Activated CD4-positive, alpha-beta memory T cell treated with anti-CD3 and anti-CD28 coated beads, Interleukin-2, amount 10 ng/mL, durations not matched to agents 7 days and 5 days (primary cell): ENCODE measurements around the gene POLDIP2. TPM values are rescaled to one million over a fixed set of nuclear protein-coding genes. Genes with fewer than 3 reads are reported as not detected.
"Not testable (repeated sequence)": the region's sequence is repeated elsewhere in the genome, so short reads cannot be mapped to it uniquely, and the experiment has no call there.

Experiments
- CTCF ChIA-PET: fragments of 350-600 bp; sonication (Branson Sonifier 250); formaldehyde crosslinking; loops from one replicate; lab custom pipeline; 2021; ENCODE audit warnings: antibody characterized with exemption, inconsistent platforms; lab: Charles Lee
- POLR2A ChIA-PET: fragments of 350-600 bp; sonication (Branson Sonifier 250); formaldehyde crosslinking; loops from one replicate; lab custom pipeline; 2021; ENCODE audit warnings: antibody characterized with exemption; lab: Charles Lee
- DNase-seq: peaks from one replicate; pipeline ENCODE4 v3.0.0-alpha.2; 2020
- H3K27ac Mint-ChIP-seq: one replicate; pipeline ENCODE4 v1.8.0; 2021; ENCODE audit warnings: mild to moderate bottlenecking, mixed read lengths
- H3K27me3 Mint-ChIP-seq: one replicate; pipeline ENCODE4 v1.8.0; 2021; ENCODE audit warnings: mixed read lengths
- H3K36me3 Mint-ChIP-seq: one replicate; pipeline ENCODE4 v1.8.0; 2021; ENCODE audit warnings: low read depth, mixed read lengths
- H3K4me1 Mint-ChIP-seq: one replicate; pipeline ENCODE4 v1.8.0; 2021; ENCODE audit warnings: mixed read lengths
- H3K4me3 Mint-ChIP-seq: one replicate; pipeline ENCODE4 v1.8.0; 2021; ENCODE audit warnings: mild to moderate bottlenecking, mixed read lengths
- H3K9me3 Mint-ChIP-seq: one replicate; pipeline ENCODE4 v1.8.0; 2021; ENCODE audit warnings: mixed read lengths
- total RNA-seq, 2 experiments: library from RNA; stranded (reverse); gene quantifications; one replicate each; pipeline ENCODE4 v1.2.3, GENCODE V29; 2021

Gene POLDIP2
- total RNA-seq, 2 experiments from 2014 or later: 54.3 to 56.2 TPM

- not testable (repeated sequence) for H3K27me3 Mint-ChIP-seq, H3K4me3 Mint-ChIP-seq, DNase-seq, H3K9me3 Mint-ChIP-seq, H3K27ac Mint-ChIP-seq
- ChIA-PET POLR2A (interaction anchor here (1.6 to 2.1 kb wide), 2 partner anchors 8 to 18 kb away, joined by 4 to 13 read pairs; partner anchors contain the start of gene POLDIP2), CTCF (interaction anchor here (0.7 kb wide), 1 partner anchor 48 kb away, joined by 3 read pairs; no protein-coding TSS in a partner anchor)
- peaks cover 38% of the 10 kb centered on the region for H3K36me3 Mint-ChIP-seq
- H3K4me1 Mint-ChIP-seq: peaks cover 38% of the 10 kb centered on the region
Measured at GRCh38 chr17:28338769-28339212, 18.5 kb downstream of the POLDIP2 start.

- H3K27me3 Mint-ChIP-seq: no peaks in the 10 kb centered on the region
- H3K27ac Mint-ChIP-seq: no peak overlapping the region
- ChIA-PET CTCF (interaction anchor here (3.2 kb wide), 1 partner anchor 78 kb away, joined by 13 read pairs; no protein-coding TSS in a partner anchor), POLR2A (interaction anchor here (1.6 to 2.1 kb wide), 2 partner anchors 9 to 19 kb away, joined by 4 to 13 read pairs; partner anchors contain the start of gene POLDIP2)
- H3K36me3 Mint-ChIP-seq: peaks cover 35% of the 10 kb centered on the region
- no peak for DNase-seq
- peaks cover 41% of the 10 kb centered on the region for H3K4me1 Mint-ChIP-seq
- no peaks in the 10 kb centered on the region for H3K9me3 Mint-ChIP-seq
- peak overlapping the region; percentile 98 for H3K4me3 Mint-ChIP-seq
Measured at GRCh38 chr17:28338056-28338768, 19.1 kb downstream of the POLDIP2 start.

GRCh38 chr17:28335959-28336871, 21.1 kb downstream of the POLDIP2 start:
- H3K36me3 Mint-ChIP-seq: peaks cover 21% of the 10 kb centered on the region
- peak; percentile 35 for DNase-seq
- ChIA-PET CTCF (interaction anchor here (0.7 to 3.9 kb wide), 11 partner anchors 11 to 529 kb away, joined by 3 to 36 read pairs (median 3); partner anchors contain the start of genes ALDOC, LYRM9, POLDIP2 and RPL23A), POLR2A (interaction anchor here (0.8 to 3.8 kb wide), 18 partner anchors 10 to 1043 kb away, joined by 3 to 91 read pairs (median 7); partner anchors contain the start of genes PHF12, PIGS, POLDIP2 and SARM1)
- no peaks in the 10 kb centered on the region for H3K9me3 Mint-ChIP-seq
- H3K4me3 Mint-ChIP-seq: peak overlapping the region; percentile 98
- H3K27ac Mint-ChIP-seq: peak overlapping the region; percentile 95
- H3K4me1 Mint-ChIP-seq: peaks cover 46% of the 10 kb centered on the region
- H3K27me3 Mint-ChIP-seq: no peaks in the 10 kb centered on the region

GRCh38 chr17:28335201-28335958, 21.9 kb downstream of the POLDIP2 start, which contains the start of the genes IFT20 and TNFAIP1:
IFT20 (minus strand) TSS chr17:28335472; CDS start chr17:28331985, 3,487 bp downstream.
TNFAIP1 (plus strand) TSS chr17:28335761; CDS start chr17:28339522, 3,761 bp downstream.
- POLR2A ChIA-PET: interaction anchor here (0.8 to 3.8 kb wide), 18 partner anchors 9 to 1042 kb away, joined by 3 to 91 read pairs (median 7); partner anchors contain the start of genes PHF12, PIGS, POLDIP2 and SARM1
- peak within 1 kb of the TSS; percentile 98 for H3K4me3 Mint-ChIP-seq
- peak within 1 kb of the TSS; percentile 95 for H3K27ac Mint-ChIP-seq

GRCh38 chr17:28334666-28335200, 22.6 kb downstream of the POLDIP2 start:
- POLR2A ChIA-PET: interaction anchor here (1.0 to 3.8 kb wide), 13 partner anchors 9 to 1041 kb away, joined by 3 to 91 read pairs (median 8); partner anchors contain the start of genes PIGS, POLDIP2, SARM1 and SDF2
- CTCF ChIA-PET: interaction anchor here (0.8 to 3.9 kb wide), 9 partner anchors 9 to 527 kb away, joined by 3 to 36 read pairs (median 6); partner anchors contain the start of genes POLDIP2, RPL23A and TMEM97

More at GRCh38 chr17:28335201-28335958, 21.9 kb downstream of the POLDIP2 start, which contains the start of the genes IFT20 and TNFAIP1:
- no peaks in the 10 kb centered on the region for H3K9me3 Mint-ChIP-seq
- H3K36me3 Mint-ChIP-seq: peaks cover 17% of the 10 kb centered on the region
- peaks cover 46% of the 10 kb centered on the region for H3K4me1 Mint-ChIP-seq
- no peaks in the 10 kb centered on the region for H3K27me3 Mint-ChIP-seq
- CTCF ChIA-PET: interaction anchor here (0.7 to 3.9 kb wide), 12 partner anchors 10 to 528 kb away, joined by 3 to 36 read pairs (median 3); partner anchors contain the start of genes ALDOC, LYRM9, POLDIP2 and RPL23A
- peak; percentile 99 for DNase-seq

GRCh38 chr17:28334171-28334570, 23.2 kb downstream of the POLDIP2 start:
- ChIA-PET CTCF (interaction anchor here (1.2 to 3.9 kb wide), 2 partner anchors 16 to 24 kb away, joined by 5 to 36 read pairs; partner anchors contain the start of gene POLDIP2), POLR2A (interaction anchor here (2.2 to 3.8 kb wide), 5 partner anchors 8 to 37 kb away, joined by 8 to 91 read pairs (median 29); partner anchors contain the start of genes POLDIP2, SARM1, TMEM97 and VTN)
- Mint-ChIP-seq H3K9me3 (no peaks in the 10 kb centered on the region), H3K4me3 (peak overlapping the region; percentile 98), H3K36me3 (peaks cover 9% of the 10 kb centered on the region), H3K4me1 (peaks cover 46% of the 10 kb centered on the region), H3K27ac (peak overlapping the region; percentile 9), H3K27me3 (no peaks in the 10 kb centered on the region)
- DNase-seq: no peak

More at GRCh38 chr17:28334666-28335200, 22.6 kb downstream of the POLDIP2 start:
- H3K27ac Mint-ChIP-seq: peak overlapping the region; percentile 95
- H3K36me3 Mint-ChIP-seq: peaks cover 14% of the 10 kb centered on the region
- H3K27me3 Mint-ChIP-seq: no peaks in the 10 kb centered on the region
- peak overlapping the region; percentile 98 for H3K4me3 Mint-ChIP-seq
- peaks cover 46% of the 10 kb centered on the region for H3K4me1 Mint-ChIP-seq
- DNase-seq: no peak
- no peaks in the 10 kb centered on the region for H3K9me3 Mint-ChIP-seq

GRCh38 chr17:28333083-28333746, 24.1 kb downstream of the POLDIP2 start:
- ChIA-PET POLR2A (interaction anchor here (3.3 to 3.8 kb wide), 2 partner anchors 14 to 23 kb away, joined by 29 to 91 read pairs; partner anchors contain the start of genes POLDIP2 and TMEM97), CTCF (interaction anchor here (1.2 to 3.9 kb wide), 2 partner anchors 15 to 25 kb away, joined by 5 to 36 read pairs; partner anchors contain the start of gene POLDIP2)
- Mint-ChIP-seq H3K4me1 (peaks cover 47% of the 10 kb centered on the region), H3K9me3 (no peaks in the 10 kb centered on the region), H3K4me3 (peak overlapping the region; percentile 98), H3K27me3 (no peaks in the 10 kb centered on the region), H3K27ac (no peak overlapping the region), H3K36me3 (peaks cover 17% of the 10 kb centered on the region)
- no peak for DNase-seq

GRCh38 chr17:28331891-28332420, 25.4 kb downstream of the POLDIP2 start:
- Mint-ChIP-seq H3K27ac (no peak overlapping the region), H3K27me3 (no peaks in the 10 kb centered on the region), H3K36me3 (peaks cover 26% of the 10 kb centered on the region), H3K4me1 (peaks cover 48% of the 10 kb centered on the region), H3K9me3 (no peaks in the 10 kb centered on the region), H3K4me3 (no peak overlapping the region)
- no peak for DNase-seq
- CTCF ChIA-PET: no interaction called here
- POLR2A ChIA-PET: interaction anchor here (1.6 kb wide), 1 partner anchor 12 kb away, joined by 5 read pairs; no protein-coding TSS in a partner anchor

GRCh38 chr17:28330671-28331070, 26.7 kb downstream of the POLDIP2 start:
- H3K4me3 Mint-ChIP-seq: no peak overlapping the region
- no peak overlapping the region for H3K27ac Mint-ChIP-seq
- peaks cover 38% of the 10 kb centered on the region for H3K36me3 Mint-ChIP-seq
- CTCF ChIA-PET: no interaction called here
- H3K27me3 Mint-ChIP-seq: no peaks in the 10 kb centered on the region
- no peaks in the 10 kb centered on the region for H3K9me3 Mint-ChIP-seq
- no peak for DNase-seq
- peaks cover 48% of the 10 kb centered on the region for H3K4me1 Mint-ChIP-seq
- POLR2A ChIA-PET: interaction anchor here (1.4 kb wide), 1 partner anchor 12 kb away, joined by 4 read pairs; the partner anchor contains the start of gene TMEM97

- CTCF ChIA-PET: no interaction called here
- no peak overlapping the region for H3K27ac Mint-ChIP-seq
- no peaks in the 10 kb centered on the region for H3K9me3 Mint-ChIP-seq
- DNase-seq: no peak
- H3K4me3 Mint-ChIP-seq: no peak overlapping the region
- H3K4me1 Mint-ChIP-seq: peaks cover 33% of the 10 kb centered on the region
- H3K36me3 Mint-ChIP-seq: peaks cover 41% of the 10 kb centered on the region
- POLR2A ChIA-PET: interaction anchor here (1.3 to 1.5 kb wide), 2 partner anchors 10 to 1034 kb away, joined by 3 to 4 read pairs; partner anchors contain the start of genes TMEM97 and WSB1
- no peaks in the 10 kb centered on the region for H3K27me3 Mint-ChIP-seq
Measured at GRCh38 chr17:28328325-28328724, 29.0 kb downstream of the POLDIP2 start.
